H9 (cell line): ENCODE data around the gene AFF1. TPM values are rescaled to one million over a fixed set of nuclear protein-coding genes. Genes with fewer than 3 reads are reported as not detected.

Source experiments
- DNase-seq: peaks from one replicate; pipeline ENCODE4 v3.0.0-alpha.2; 2017
- H2AFZ ChIP-seq: one replicate; pipeline ENCODE4 v1.6.1; 2013; ENCODE audit warnings: mild to moderate bottlenecking, low read length, control low read depth, moderate library complexity
- H2AK5ac ChIP-seq: 2 replicates; pipeline ENCODE4 v1.6.1; 2013; ENCODE audit warnings: low read length, control low read depth, mixed read lengths; ENCODE audit not compliant: insufficient read length
- H2BK120ac ChIP-seq: one replicate; pipeline ENCODE4 v1.6.1; 2013; ENCODE audit warnings: low read depth, mild to moderate bottlenecking, low read length, control low read depth, inconsistent platforms; ENCODE audit not compliant: poor library complexity, severe bottlenecking
- H2BK12ac ChIP-seq: 2 replicates; pipeline ENCODE4 v1.6.1; 2013; ENCODE audit warnings: low read length, control low read depth, mixed read lengths, low read depth; ENCODE audit not compliant: insufficient read length
- H2BK15ac ChIP-seq: 2 replicates; pipeline ENCODE4 v1.6.1; 2013; ENCODE audit warnings: low read depth, low read length, control low read depth
- H2BK20ac ChIP-seq: one replicate; pipeline ENCODE4 v1.6.1; 2013; ENCODE audit warnings: low read depth, mild to moderate bottlenecking, low read length, control low read depth, inconsistent platforms; ENCODE audit not compliant: poor library complexity, severe bottlenecking
- H2BK5ac ChIP-seq: 2 replicates; pipeline ENCODE4 v1.6.1; 2013; ENCODE audit warnings: low read length, control low read depth, mixed read lengths; ENCODE audit not compliant: insufficient read length
- H3K14ac ChIP-seq: 2 replicates; pipeline ENCODE4 v1.6.1; 2013; ENCODE audit warnings: low read length, control low read depth; ENCODE audit not compliant: insufficient read depth
- H3K18ac ChIP-seq: 2 replicates; pipeline ENCODE4 v1.6.1; 2013; ENCODE audit warnings: low read depth, mild to moderate bottlenecking, mixed read lengths, low read length, control low read depth; ENCODE audit not compliant: insufficient read length
- H3K23ac ChIP-seq: 2 replicates; pipeline ENCODE4 v1.6.1; 2013; ENCODE audit warnings: low read length, control low read depth, mixed read lengths, low read depth; ENCODE audit not compliant: insufficient read length
- H3K23me2 ChIP-seq: 2 replicates; pipeline ENCODE4 v1.6.1; 2013; ENCODE audit warnings: low read depth, mild to moderate bottlenecking, mixed read lengths, low read length, control low read depth; ENCODE audit not compliant: insufficient read length, poor library complexity, severe bottlenecking
- H3K27ac ChIP-seq: 2 replicates; pipeline ENCODE4 v1.5.1; 2013; ENCODE audit warnings: low read length, control low read depth, mixed read lengths, low read depth; ENCODE audit not compliant: insufficient read length
- H3K27me3 ChIP-seq: 2 replicates; pipeline ENCODE4 v1.6.1; 2013; ENCODE audit warnings: low read length, control low read depth, inconsistent platforms; ENCODE audit not compliant: insufficient read depth
- H3K4ac ChIP-seq: 2 replicates; pipeline ENCODE4 v1.6.1; 2013; ENCODE audit warnings: low read depth, mild to moderate bottlenecking, control low read depth, inconsistent platforms, low read length, moderate library complexity
- H3K4me1 ChIP-seq: 2 replicates; pipeline ENCODE4 v1.6.1; 2013; ENCODE audit warnings: low read length, control low read depth, inconsistent platforms; ENCODE audit not compliant: insufficient read depth
- H3K4me2 ChIP-seq: 2 replicates; pipeline ENCODE4 v1.6.1; 2013; ENCODE audit warnings: low read length, control low read depth, mixed read lengths; ENCODE audit not compliant: insufficient read length, insufficient read depth
- H3K56ac ChIP-seq: 2 replicates; pipeline ENCODE4 v1.6.1; 2013; ENCODE audit warnings: low read depth, mild to moderate bottlenecking, mixed read lengths, low read length, control low read depth; ENCODE audit not compliant: insufficient read length
- H3K79me1 ChIP-seq: 2 replicates; pipeline ENCODE4 v1.6.1; 2013; ENCODE audit warnings: low read depth, mild to moderate bottlenecking, moderate library complexity, low read length, control low read depth, inconsistent platforms; ENCODE audit not compliant: insufficient read depth, poor library complexity, severe bottlenecking
- H3K79me2 ChIP-seq: 2 replicates; pipeline ENCODE4 v1.6.1; 2013; ENCODE audit warnings: low read length, control low read depth, inconsistent platforms; ENCODE audit not compliant: insufficient read depth
- H3K9ac ChIP-seq: 2 replicates; pipeline ENCODE4 v1.6.1; 2013; ENCODE audit warnings: low read length, control low read depth, mixed read lengths; ENCODE audit not compliant: insufficient read length; ENCODE audit errors: extremely low read depth
- H3K9me3 ChIP-seq: one replicate; pipeline ENCODE4 v1.6.1; 2013; ENCODE audit warnings: low read depth, low read length, inconsistent platforms; ENCODE audit not compliant: control insufficient read depth
- H3T11ph ChIP-seq: one replicate; pipeline ENCODE4 v1.6.1; 2013; ENCODE audit warnings: mild to moderate bottlenecking, low read length, control low read depth, inconsistent platforms
- H4K20me1 ChIP-seq: one replicate; pipeline ENCODE4 v1.6.1; 2013; ENCODE audit not compliant: control insufficient read depth, insufficient read length, insufficient read depth
- H4K5ac ChIP-seq: 2 replicates; pipeline ENCODE4 v1.6.1; 2013; ENCODE audit warnings: low read depth, mild to moderate bottlenecking, mixed read lengths, low read length, control low read depth; ENCODE audit not compliant: insufficient read length
- H4K8ac ChIP-seq: replicated peaks from 2 replicates; pipeline ENCODE4 v1.6.1; 2013; ENCODE audit warnings: low read length, control low read depth, mixed read lengths, low read depth; ENCODE audit not compliant: insufficient read length
- H4K91ac ChIP-seq: 2 replicates; pipeline ENCODE4 v1.6.1; 2013; ENCODE audit warnings: low read depth, mild to moderate bottlenecking, moderate library complexity, mixed read lengths, low read length, control low read depth; ENCODE audit not compliant: insufficient read length
- H3K27ac Mint-ChIP-seq, 3 experiments: 2 replicates in 2 of 3; 3 replicates in 1 of 3; pipeline ENCODE4 v1.8.0; 2020 to 2021; ENCODE audit warnings: mixed read lengths in 3 of 3, mild to moderate bottlenecking in 1 of 3, moderate library complexity in 1 of 3
- H3K27me3 Mint-ChIP-seq: 2 replicates; pipeline ENCODE4 v1.8.0; 2021; ENCODE audit warnings: low read depth, mild to moderate bottlenecking, moderate library complexity, mixed read lengths
- H3K36me3 Mint-ChIP-seq, 3 experiments: 2 replicates in 2 of 3; 3 replicates in 1 of 3; pipeline ENCODE4 v1.8.0; 2020 to 2021; ENCODE audit warnings: low read depth in 3 of 3, mixed read lengths in 3 of 3; ENCODE audit not compliant: insufficient read depth in 1 of 3
- H3K4me1 Mint-ChIP-seq, 2 experiments: 2 replicates each; pipeline ENCODE4 v1.8.0; 2020; ENCODE audit warnings: mixed read lengths in 2 of 2
- H3K4me3 Mint-ChIP-seq, 2 experiments: 2 replicates in 1 of 2; 3 replicates in 1 of 2; pipeline ENCODE4 v1.8.0; 2020 to 2021; ENCODE audit warnings: mild to moderate bottlenecking in 2 of 2, mixed read lengths in 2 of 2, moderate library complexity in 1 of 2
- H3K9me3 Mint-ChIP-seq, 2 experiments: 2 replicates in 1 of 2; 3 replicates in 1 of 2; pipeline ENCODE4 v1.8.0; 2020; ENCODE audit warnings: mild to moderate bottlenecking in 2 of 2, mixed read lengths in 2 of 2, moderate library complexity in 1 of 2
- CTCF ChIP-seq: fragments of 200-600 bp; sonication (generic); conservative IDR thresholded peaks from 3 replicates; pipeline ENCODE4 v1.8.0; 2021; ENCODE audit warnings: antibody characterized with exemption, mild to moderate bottlenecking
- WGBS: extraction: QIAGEN DNeasy Blood & Tissue Kit; methylation state at CpG from one replicate; pipeline ENCODE4 v1.1.7; 2013; ENCODE audit warnings: missing lambda C conversion rate, low lambda C conversion rate, mixed read lengths; ENCODE audit not compliant: insufficient read length; ENCODE audit errors: extremely low coverage; 5-methylcytosine and 5-hydroxymethylcytosine counted together
- total RNA-seq: library from RNA; stranded (reverse); gene quantifications from 2 replicates; pipeline ENCODE4 v1.2.1, GENCODE V29; 2021

AFF1 gene
- total RNA-seq, 1 experiment from 2014 or later, result 74.5 TPM

GRCh38 chr4:87025614-87026041 lies 90.8 kb downstream of the AFF1 start:
- Histone ChIP-seq H3K4me1 (peaks cover 5% of the 10 kb centered on the region; the same call in 1 of the 2 replicates), H3K23ac (no peak overlapping the region), H2BK12ac (no peak overlapping the region), H3K23me2 (no peaks in the 10 kb centered on the region), H3T11ph (no peak overlapping the region), H3K4ac (no peak overlapping the region), H3K27ac (no peak overlapping the region), H3K79me2 (peaks cover 14% of the 10 kb centered on the region; the same call in 1 of the 2 replicates), H3K18ac (no peak overlapping the region), H2BK120ac (no peak overlapping the region), H3K79me1 (peaks cover 4% of the 10 kb centered on the region), H3K14ac (no peak overlapping the region), H3K9me3 (no peaks in the 10 kb centered on the region), H2AFZ (no peak overlapping the region), H4K20me1 (no peaks in the 10 kb centered on the region), H2BK5ac (no peak overlapping the region), H3K27me3 (no peaks in the 10 kb centered on the region), H3K56ac (no peak overlapping the region), H3K4me2 (no peak overlapping the region), H2BK20ac (no peak overlapping the region), H4K8ac (no peak overlapping the region), H2AK5ac (no peak overlapping the region), H4K5ac (no peak overlapping the region), H4K91ac (no peak overlapping the region), H3K9ac (no peak overlapping the region), H2BK15ac (no peak overlapping the region)
- H3K9me3 Mint-ChIP-seq, result no peaks in the 10 kb centered on the region
- no CpG with 5 or more reads among the region's 6 CpGs for WGBS
- H3K36me3 Mint-ChIP-seq, result no peaks in the 10 kb centered on the region
- peak overlapping the region; percentile 25 to 57 (median 30); a peak in 5 of 7 replicates for H3K27ac Mint-ChIP-seq
- H3K27me3 Mint-ChIP-seq, result no peaks in the 10 kb centered on the region
- H3K4me1 Mint-ChIP-seq, result peaks cover 46 to 51% of the 10 kb centered on the region in 2 experiments
- H3K4me3 Mint-ChIP-seq, result no peak overlapping the region
- no peak for TF ChIP-seq CTCF
- DNase-seq, result no peak
